Right lobe of liver (tissue), 4 donors: ENCODE measurements around the gene FLNA.

Experiments
- POLR2A ChIP-seq: fragments of 450-650 bp; IDR thresholded peaks from one replicate; pipeline ENCODE4 v1.6.1; 2017; ENCODE audit warnings: antibody characterized with exemption, mild to moderate bottlenecking
- TF ChIP-seq, protein P1 (sequence below), 4 donors: fragments of 200-600 bp in 3 of 4; fragments of 450-650 bp in 1 of 4; IDR thresholded peaks; one replicate each; pipeline versions ENCODE4 v1.5.1 to v1.8.0; 2016 to 2022; ENCODE audit warnings: antibody characterized with exemption in 4 of 4, mild to moderate bottlenecking in 2 of 4
- donor health status: DM: no; HTN: no; CAD: no.
- donor health status: DM: no; HTN: no; CAD: no.
- donor health status: DM: no; HTN: yes; CAD: no.

DNA sequence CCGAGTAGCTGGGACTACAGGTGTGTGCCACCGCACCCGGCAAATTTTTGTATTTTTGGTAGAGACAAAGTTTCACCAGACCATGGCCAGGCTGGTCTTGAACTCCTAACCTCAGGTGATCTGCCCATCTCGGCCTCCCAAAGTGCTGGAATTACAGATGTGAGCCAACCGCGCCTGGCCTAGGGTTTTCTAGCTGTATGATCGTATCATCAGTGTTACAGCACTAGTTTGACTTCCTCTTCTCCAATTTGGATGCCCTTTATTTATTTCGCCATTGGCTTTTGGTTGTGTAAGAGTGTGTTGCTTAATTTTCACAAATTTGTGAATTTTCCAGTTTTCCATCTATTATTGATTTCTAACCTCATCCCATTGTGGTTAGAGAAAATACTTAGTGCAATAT, 73.6 kb downstream of the FLNA start:
- TF ChIP-seq, protein P1, sequence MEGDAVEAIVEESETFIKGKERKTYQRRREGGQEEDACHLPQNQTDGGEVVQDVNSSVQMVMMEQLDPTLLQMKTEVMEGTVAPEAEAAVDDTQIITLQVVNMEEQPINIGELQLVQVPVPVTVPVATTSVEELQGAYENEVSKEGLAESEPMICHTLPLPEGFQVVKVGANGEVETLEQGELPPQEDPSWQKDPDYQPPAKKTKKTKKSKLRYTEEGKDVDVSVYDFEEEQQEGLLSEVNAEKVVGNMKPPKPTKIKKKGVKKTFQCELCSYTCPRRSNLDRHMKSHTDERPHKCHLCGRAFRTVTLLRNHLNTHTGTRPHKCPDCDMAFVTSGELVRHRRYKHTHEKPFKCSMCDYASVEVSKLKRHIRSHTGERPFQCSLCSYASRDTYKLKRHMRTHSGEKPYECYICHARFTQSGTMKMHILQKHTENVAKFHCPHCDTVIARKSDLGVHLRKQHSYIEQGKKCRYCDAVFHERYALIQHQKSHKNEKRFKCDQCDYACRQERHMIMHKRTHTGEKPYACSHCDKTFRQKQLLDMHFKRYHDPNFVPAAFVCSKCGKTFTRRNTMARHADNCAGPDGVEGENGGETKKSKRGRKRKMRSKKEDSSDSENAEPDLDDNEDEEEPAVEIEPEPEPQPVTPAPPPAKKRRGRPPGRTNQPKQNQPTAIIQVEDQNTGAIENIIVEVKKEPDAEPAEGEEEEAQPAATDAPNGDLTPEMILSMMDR (IDR thresholded peaks at IDR 0.05) = no peak
- TF ChIP-seq POLR2A = no peak
